HEK293 (cell line): ENCODE measurements around the gene COL1A2.

ENCODE experiments used
- KLF16 ChIP-seq: fragments of 450-650 bp; formaldehyde crosslinking; IDR thresholded peaks from 2 replicates; pipeline ENCODE4 v1.5.1; 2017; ENCODE audit warnings: missing biosample characterization, missing genetic modification characterization
- MZF1 ChIP-seq: fragments of 450-650 bp; formaldehyde crosslinking; IDR thresholded peaks from 2 replicates; pipeline ENCODE4 v1.5.1; 2017; ENCODE audit warnings: missing biosample characterization, missing genetic modification characterization, borderline replicate concordance
- WT1 ChIP-seq: fragments of 450-650 bp; formaldehyde crosslinking; IDR thresholded peaks from 2 replicates; pipeline ENCODE4 v1.5.1; 2016; ENCODE audit warnings: missing biosample characterization, missing genetic modification characterization
- YY1 ChIP-seq: fragments of 450-650 bp; formaldehyde crosslinking; IDR thresholded peaks from 2 replicates; pipeline ENCODE4 v1.5.1; 2018; ENCODE audit warnings: missing biosample characterization, missing genetic modification characterization
- ZNF510 ChIP-seq: fragments of 450-650 bp; formaldehyde crosslinking; IDR thresholded peaks from 2 replicates; pipeline ENCODE4 v1.5.1; 2018; ENCODE audit warnings: mild to moderate bottlenecking, missing genetic modification characterization, missing biosample characterization; ENCODE audit not compliant: insufficient replicate concordance
- ZNF707 ChIP-seq: fragments of 450-650 bp; formaldehyde crosslinking; IDR thresholded peaks from 2 replicates; pipeline ENCODE4 v1.5.1; 2016; ENCODE audit warnings: missing biosample characterization, missing genetic modification characterization
- ZNF791 ChIP-seq: fragments of 450-650 bp; formaldehyde crosslinking; IDR thresholded peaks from 2 replicates; pipeline ENCODE4 v1.5.1; 2016; ENCODE audit warnings: missing biosample characterization, missing genetic modification characterization
- TF ChIP-seq, protein P1 (sequence below): fragments of 450-650 bp; formaldehyde crosslinking; IDR thresholded peaks from 2 replicates; pipeline ENCODE4 v1.5.1; 2016; ENCODE audit warnings: missing biosample characterization, missing genetic modification characterization
- TF ChIP-seq, protein P2 (sequence below): fragments of 450-650 bp; formaldehyde crosslinking; IDR thresholded peaks from 2 replicates; pipeline ENCODE4 v1.5.1; 2016; ENCODE audit warnings: missing biosample characterization, missing genetic modification characterization, low read depth

DNA sequence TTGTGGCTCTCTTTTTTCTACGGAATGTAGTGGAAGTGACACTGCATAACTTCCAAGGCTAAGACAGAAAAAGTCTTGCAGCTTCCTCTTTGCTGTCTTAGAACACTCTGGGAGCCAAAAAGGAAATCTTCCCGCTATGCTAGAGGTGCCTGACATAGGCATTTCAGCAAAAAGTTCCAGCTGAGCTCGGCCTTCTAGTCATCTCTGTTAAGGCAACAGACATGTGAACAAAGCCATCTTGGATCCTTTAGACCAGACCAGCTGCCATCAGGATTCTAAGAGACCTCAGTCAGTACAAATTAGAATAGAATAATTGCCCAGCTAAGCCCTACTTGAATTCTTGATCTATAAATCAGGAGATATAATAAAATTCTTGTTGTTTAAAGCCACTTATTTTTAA, 16.3 kb upstream of the COL1A2 start:
- TF ChIP-seq ZNF707 (tag by site-specific recombination) (no peak), MZF1 (tag by site-specific recombination) (no peak), ZNF510 (tag by site-specific recombination) (no peak), WT1 (tag by site-specific recombination) (no peak), YY1 (tag by site-specific recombination) (no peak), KLF16 (tag by site-specific recombination) (no peak), ZNF791 (tag by site-specific recombination) (no peak)
- TF ChIP-seq, protein P1, sequence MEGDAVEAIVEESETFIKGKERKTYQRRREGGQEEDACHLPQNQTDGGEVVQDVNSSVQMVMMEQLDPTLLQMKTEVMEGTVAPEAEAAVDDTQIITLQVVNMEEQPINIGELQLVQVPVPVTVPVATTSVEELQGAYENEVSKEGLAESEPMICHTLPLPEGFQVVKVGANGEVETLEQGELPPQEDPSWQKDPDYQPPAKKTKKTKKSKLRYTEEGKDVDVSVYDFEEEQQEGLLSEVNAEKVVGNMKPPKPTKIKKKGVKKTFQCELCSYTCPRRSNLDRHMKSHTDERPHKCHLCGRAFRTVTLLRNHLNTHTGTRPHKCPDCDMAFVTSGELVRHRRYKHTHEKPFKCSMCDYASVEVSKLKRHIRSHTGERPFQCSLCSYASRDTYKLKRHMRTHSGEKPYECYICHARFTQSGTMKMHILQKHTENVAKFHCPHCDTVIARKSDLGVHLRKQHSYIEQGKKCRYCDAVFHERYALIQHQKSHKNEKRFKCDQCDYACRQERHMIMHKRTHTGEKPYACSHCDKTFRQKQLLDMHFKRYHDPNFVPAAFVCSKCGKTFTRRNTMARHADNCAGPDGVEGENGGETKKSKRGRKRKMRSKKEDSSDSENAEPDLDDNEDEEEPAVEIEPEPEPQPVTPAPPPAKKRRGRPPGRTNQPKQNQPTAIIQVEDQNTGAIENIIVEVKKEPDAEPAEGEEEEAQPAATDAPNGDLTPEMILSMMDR (tag by site-specific recombination): no peak
- TF ChIP-seq, protein P2, sequence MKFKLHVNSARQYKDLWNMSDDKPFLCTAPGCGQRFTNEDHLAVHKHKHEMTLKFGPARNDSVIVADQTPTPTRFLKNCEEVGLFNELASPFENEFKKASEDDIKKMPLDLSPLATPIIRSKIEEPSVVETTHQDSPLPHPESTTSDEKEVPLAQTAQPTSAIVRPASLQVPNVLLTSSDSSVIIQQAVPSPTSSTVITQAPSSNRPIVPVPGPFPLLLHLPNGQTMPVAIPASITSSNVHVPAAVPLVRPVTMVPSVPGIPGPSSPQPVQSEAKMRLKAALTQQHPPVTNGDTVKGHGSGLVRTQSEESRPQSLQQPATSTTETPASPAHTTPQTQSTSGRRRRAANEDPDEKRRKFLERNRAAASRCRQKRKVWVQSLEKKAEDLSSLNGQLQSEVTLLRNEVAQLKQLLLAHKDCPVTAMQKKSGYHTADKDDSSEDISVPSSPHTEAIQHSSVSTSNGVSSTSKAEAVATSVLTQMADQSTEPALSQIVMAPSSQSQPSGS (tag by site-specific recombination): no peak
